ENCODE measurements around the gene PLD4. TPM values are rescaled to one million over a fixed set of nuclear protein-coding genes. Genes with fewer than 3 reads are reported as not detected.

The PLD4 gene
- total and polyA plus RNA-seq, 2 experiments from 2014 or later = not detected

GRCh38 chr14:104977008-104977680 is 52.5 kb downstream of the PLD4 start (continued):
- no peak for TF ChIP-seq ZNF462 (CRISPR knock-in tag; IDR thresholded peaks at IDR 0.05)
- no peak for TF ChIP-seq STAT1 (IDR thresholded peaks at IDR 0.05; ENCODE audit: unreplicated experiment)
- TF ChIP-seq EZH2phosphoT487 (IDR thresholded peaks at IDR 0.05; ENCODE audit: unreplicated experiment) = no peak
- no peak for TF ChIP-seq ZNF331 (CRISPR knock-in tag; IDR thresholded peaks at IDR 0.05; ENCODE audit: low read depth)
- TF ChIP-seq POLR2AphosphoS5 (IDR thresholded peaks at IDR 0.05; ENCODE audit: low read depth) = no peak
- TF ChIP-seq CTCF (conservative IDR thresholded peaks at IDR 0.05; ENCODE audit: low read depth in 2 of 2) = no peak
